NCI-H345 treated with DMSO at 0.1 percent for 48 hours (cell line): ENCODE measurements around the gene FRAS1.
"Not testable (repeated sequence)": the region's sequence is repeated elsewhere in the genome, so short reads cannot be mapped to it uniquely, and the experiment has no call there.

Source experiments
- DNase-seq: peaks from one replicate; lab custom pipeline; 2025; ENCODE audit not compliant: unreplicated experiment; lab: John Stamatoyannopoulos, UW

FRAS1 gene

DNA sequence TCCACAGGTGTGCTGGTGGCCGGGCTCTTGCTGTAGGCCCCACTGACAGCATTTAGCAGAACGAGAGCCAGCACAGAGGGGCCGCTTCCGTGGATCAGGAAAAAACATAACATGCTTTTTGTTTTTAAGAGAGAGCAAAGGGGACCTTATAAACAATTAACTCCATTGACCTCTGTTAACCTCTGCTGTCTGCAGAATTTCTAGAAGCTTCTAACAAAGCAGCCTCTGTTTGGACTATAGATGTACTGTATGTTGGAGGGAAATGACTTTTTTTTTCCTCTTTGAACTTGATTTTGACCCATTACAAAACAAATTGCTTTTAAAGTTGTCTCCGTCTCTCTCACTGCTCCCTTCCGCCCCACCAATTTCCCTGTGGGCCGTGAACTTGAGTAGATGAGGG, 210.7 kb downstream of the FRAS1 start:
- no peak for DNase-seq

DNA sequence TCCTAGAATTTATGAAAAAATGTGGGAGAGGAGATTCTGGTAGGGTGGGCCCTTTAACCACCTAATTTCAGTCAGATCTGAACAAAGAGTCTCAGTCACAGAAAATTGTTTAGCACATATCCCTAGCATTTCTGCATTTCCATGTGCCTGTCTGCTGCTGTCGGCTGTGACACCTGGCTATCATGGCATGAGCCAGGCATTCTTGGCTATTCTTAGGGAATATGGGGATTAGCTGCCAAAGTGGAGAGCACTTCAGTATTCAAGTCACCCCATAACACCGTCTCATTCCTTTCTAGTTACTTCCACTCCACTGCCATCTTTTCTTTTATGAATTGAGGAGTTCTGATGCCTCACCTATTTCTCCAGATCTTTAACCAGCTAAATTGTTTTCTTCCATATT, 211.5 kb downstream of the FRAS1 start:
- DNase-seq, result no peak

DNA sequence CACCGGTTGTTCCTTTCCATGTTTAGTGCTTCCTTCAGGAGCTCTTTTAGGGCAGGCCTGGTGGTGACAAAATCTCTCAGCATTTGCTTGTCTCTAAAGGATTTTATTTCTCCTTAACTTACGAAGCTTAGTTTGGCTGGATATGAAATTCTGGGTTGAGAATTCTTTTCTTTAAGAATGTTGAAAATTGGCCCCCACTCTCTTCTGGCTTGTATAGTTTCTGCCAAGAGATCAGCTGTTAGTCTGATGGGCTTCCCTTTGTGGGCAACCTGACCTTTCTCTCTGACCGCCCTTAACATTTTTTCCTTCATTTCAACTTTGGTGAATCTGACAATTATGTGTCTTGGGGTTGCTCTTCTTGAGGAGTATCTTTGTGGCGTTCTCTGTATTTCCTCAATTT, 218.3 kb downstream of the FRAS1 start:
- DNase-seq, result not testable (repeated sequence)

DNA sequence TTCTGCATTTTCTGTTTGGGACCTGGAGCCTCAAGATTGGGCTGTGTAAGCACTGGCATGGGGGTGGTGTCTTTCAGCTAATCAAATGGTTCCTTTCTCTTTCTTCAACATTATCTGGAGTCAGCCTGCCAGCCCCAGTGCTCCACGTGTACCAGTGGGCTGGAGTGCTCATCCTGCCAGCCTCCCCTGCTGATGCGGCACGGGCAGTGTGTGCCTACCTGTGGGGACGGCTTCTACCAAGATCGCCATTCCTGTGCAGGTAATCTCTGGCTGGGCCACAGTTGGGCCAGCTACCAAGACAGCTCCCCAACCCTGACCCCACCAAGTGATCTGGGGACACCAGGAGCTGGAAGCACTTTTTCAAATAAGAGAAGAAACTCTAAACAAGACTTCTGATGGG, 229.2 kb downstream of the FRAS1 start:
- no peak for DNase-seq

DNA sequence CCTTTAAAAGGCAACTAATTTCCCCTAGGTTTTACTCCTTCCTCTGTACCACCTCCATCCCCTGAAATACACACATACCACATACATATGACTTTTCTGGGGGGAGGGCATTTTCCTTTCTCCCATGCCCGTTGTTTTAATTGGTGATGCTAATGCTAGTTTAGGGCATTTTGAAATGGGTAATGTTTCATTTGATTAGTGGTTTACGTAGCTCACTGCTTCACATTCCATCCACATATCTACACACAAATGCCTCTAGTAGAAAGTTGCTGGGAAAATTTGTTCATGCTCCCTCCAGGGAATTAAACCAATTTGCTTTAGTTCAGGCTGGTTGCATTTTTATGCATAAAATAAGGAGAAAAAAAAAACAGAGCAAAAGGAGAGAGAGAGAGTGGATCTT, 231.2 kb downstream of the FRAS1 start:
- no peak for DNase-seq

DNA sequence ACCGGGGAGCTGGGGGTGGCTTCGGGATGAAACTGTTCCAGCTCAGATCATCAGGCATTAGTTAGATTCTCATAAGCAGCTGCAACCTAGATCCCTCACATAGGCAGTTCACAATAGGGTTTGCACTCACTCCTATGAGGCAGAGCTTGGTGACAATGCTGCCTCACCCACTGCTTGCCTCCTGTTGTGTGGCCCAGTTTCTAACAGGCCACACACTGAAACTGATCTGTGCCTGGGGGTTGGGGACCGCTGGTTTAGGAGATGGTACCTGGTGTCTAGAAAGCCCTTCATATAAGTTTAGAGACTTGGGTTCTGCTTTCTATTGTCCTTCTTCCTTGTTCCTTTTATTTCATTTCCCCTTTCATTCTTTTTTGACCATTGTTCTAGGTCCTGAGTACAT, 234.2 kb downstream of the FRAS1 start:
- DNase-seq, result no peak

DNA sequence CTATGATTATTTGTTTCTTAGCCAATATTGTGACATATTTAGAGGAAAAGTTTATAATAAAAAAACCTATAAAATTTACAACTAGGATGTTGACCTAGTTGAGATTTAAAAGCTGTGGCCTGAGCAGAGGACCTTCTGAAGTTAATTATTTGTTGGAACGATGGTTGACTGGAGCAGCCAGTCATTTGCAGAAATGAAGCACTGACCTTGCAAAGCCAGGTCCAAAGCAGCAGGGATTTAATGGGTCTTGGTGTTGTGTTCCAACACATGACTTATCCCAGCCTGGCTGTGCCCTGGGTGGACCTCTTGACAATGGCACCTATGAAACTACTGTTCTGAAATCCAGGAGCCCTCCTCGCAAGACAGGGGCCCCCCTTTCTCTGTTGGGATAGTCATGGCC, 235.2 kb downstream of the FRAS1 start:
- no peak for DNase-seq

DNA sequence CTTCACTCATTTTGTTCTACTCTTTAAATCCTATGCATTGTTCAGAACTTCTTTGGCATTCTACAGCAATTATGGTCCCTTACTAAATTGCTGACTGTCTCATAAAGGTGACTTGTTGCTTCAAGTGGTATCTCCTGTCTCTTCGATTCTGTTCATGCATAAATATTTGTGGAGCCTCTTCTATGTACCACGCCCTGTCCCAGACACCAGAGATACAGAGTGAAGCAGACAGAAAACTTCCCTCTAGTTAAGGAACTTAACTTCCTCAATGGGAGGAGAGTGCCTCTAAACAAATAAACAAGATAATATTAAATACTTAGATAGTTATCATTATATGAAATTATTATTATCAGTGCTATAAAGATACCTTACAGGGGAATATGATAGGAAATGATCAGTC, 235.7 kb downstream of the FRAS1 start:
- no peak for DNase-seq

DNA sequence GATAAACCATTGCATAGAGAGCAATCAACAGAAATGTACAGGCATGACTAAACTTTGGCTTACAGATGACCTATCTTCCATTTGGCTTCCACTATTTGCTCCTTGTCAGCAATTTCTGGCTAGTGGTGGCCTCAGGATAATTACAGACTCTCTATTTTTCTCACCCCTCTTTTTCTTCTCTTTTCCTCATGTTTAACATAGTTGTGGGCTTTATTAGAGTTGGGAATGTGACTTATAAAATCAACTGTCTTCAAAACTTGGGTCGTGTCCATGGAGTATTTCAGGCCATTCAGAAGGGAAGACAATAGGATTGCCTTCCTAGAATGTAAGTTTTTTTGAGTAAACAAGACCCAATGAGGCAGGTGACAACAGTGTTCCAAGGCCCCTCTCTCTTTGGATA, 236.2 kb downstream of the FRAS1 start:
- DNase-seq, result no peak

DNA sequence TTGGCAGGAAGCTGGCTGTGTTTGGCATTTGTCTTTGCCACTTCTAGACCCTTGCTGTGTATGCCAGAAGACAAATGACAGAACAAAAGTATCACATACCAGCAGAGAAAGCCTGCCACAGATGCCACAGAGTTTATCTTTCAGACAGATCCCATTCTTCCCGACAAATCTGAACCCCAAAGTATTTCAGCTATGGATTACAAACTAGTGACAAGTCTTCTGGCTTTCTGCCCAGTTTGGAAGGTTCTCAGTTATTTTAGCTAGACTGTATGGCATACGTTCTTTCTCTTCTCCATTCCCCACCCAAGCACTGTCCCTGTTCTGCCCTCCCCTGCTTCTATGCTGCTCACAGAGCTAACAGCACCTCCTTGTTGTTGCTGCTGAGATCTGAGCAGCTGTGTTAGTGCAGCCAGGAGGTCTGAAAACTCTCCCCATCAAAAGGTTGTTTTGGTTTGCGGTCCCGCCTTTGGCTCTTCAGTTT, 236.7 kb downstream of the FRAS1 start:
- no peak for DNase-seq

DNA sequence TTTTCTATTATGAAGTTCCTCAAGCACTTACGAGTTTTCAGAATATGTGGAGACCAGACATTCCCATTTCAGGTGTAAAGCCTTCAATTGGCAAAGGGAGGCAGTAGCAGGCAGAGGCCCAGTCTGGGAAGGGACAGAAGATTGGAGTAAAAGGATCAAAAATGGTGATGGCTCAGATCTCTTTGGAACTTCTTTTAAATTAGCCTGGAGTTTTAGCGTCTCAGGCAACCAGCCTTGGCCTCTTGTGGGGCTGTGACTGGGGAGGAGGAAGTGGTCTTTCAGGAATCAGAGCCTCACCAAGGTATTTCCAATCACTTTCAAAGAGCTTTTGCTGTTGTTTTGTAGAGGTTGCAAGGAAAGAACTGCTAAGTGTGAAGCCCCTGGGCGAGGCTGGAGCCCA, 239.1 kb downstream of the FRAS1 start:
- no peak for DNase-seq

DNA sequence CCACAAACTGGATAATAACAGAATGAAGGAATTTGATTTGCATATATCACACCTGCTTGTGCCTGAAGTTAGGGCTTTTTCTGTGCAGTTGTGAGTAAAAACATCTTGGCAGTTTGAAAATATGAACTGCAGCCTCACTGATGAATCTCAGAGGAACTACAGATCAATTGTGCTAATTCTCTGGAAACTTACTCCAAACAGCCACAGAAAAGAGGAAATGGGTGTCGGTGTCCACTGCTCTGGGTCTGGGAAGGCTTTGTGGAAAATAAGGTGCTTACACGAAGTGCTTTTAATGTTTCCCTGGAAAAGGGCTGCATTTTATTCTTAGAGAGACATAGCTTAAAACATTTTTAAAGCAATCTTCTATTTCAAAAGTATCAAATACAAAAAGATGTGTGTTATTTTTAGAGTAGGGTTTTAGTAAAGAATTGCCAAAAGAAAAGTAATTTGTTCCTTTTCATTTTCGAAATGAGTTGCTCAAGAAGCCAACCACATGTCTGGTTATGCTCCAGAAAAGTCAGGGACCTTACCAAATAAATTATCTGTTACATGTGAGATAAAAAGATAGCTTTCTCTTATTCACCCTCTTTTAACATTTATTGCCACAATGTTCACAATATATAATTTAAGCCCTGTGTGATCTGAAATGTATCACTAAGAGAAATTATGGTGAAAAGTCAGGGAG, 240.1 kb downstream of the FRAS1 start:
- DNase-seq, result no peak

DNA sequence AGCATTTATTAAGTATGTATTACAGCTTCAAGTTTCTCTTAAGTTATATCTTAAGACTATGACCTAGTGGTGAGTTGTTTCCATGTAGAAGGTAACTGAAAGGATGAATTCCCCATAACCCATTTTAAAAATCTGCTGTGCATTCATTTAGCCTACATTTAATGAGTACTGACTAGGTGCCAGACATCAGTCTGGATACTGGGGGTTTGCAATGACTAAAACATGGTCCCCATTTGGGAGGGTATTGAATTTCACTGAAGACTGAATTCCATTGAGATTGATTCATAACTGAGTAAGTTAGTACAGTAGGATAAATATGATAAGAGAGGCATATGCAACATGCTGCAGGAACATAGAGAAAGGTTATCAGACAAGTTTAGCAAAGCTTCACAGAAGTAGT, 241.5 kb downstream of the FRAS1 start:
- DNase-seq, result no peak

DNA sequence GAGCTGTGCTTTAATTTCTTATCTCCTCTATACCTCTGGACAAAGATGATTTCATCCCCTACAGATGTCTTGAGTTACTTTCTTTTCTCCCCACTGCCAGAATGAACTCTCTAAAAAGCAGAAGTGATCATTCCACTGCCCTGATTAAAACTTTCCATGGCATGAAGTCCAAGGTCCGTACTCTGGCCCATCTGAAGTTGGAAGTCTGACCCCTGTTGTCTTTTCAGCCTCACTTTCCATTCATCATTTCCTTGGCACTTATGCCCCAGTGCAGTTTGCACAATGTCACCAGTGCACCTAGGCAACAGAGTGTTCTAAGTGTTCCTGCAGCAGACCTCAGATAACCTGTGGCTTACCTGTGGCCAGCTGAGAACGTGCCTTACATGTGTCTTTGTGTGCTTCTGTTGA, 242.4 kb downstream of the FRAS1 start:
- no peak for DNase-seq

DNA sequence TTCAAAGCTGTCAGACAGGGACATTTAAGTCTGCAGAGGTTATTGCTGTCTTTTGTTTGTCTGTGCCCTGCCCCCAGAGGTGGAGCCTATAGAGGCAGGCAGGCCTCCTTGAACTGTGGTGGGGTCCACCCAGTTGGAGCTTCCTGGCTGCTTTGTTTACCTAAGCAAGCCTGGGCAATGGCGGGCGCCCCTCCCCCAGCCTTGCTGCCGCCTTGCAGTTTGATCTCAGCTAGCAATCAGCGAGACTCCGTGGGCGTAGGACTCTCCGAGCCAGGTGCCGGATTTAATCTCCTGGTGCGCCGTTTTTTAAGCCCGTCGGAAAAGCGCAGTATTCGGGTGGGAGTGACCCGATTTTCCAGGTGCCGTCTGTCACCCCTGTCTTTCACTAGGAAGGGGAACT, 250.1 kb downstream of the FRAS1 start:
- not testable (repeated sequence) for DNase-seq

DNA sequence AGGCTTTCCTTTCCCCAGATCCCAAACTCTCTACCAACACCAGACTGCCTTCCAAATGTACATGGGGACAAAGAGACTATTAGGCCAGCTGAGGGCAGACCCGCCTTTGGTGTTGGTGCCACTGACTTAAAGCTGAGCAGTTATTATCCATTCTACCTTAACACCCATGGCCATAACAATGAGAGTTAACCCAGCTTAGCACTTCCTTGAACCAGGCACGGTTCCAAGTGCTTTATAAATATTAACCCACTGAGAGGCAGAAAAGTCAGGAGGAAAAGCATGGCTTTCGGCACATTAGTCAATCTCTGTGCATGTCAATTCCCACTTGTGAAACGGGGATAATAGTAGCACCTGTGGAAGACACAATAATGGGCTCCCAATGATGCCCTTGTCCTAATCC, 251.4 kb downstream of the FRAS1 start:
- no peak for DNase-seq

DNA sequence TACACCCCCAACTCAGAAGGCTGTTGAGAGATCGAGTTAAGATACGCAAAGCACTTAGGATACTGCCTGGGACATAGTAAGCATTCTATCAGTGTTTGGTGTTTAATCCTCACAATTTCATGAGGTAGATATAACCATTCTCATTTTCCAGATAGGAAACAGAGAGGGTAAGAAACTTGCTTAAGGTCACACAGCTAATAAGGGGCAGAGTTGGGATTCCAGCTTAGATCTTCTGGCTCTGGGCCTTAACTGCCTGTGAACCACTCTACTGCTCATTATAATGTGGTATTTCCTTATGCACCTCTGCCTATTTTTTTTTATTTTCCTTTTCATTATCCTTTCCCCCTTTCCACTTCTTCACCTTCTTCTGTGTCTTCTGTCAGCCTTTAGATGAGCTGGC, 252.2 kb downstream of the FRAS1 start:
- no peak for DNase-seq

DNA sequence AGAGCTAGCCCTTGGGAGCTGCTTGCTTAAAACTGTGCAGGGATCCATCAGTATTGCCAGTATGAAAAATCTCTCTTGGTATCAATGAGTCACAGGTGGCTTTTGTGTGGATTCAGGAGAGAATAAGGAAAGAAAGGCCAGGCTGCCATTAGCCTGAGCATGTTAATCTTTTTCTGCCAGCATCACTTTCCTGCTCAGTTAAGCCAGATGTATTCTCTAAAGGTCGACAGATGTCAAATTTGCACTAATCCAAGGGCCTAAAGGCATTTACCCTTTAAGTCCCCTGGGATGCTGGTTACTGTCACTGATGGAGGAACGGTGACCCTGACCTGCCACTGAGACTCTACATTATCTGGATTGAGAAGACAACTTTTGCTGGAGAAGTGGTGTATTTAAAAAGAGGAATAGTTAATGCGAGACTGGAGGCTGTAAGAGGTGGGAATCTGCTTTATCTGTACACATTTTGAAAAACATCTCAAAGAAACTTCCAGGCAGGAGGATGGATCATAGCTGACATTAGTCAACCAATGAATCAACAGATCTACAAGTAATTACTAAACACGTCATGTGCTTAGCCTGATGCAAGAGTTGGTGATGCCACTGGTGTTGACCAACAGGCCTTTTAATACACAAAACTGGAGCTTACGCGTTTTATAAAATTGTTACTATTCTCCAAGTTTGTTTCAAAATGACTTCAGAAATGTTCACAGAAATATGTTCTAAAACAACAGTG, 253.1 kb downstream of the FRAS1 start:
- no peak for DNase-seq

DNA sequence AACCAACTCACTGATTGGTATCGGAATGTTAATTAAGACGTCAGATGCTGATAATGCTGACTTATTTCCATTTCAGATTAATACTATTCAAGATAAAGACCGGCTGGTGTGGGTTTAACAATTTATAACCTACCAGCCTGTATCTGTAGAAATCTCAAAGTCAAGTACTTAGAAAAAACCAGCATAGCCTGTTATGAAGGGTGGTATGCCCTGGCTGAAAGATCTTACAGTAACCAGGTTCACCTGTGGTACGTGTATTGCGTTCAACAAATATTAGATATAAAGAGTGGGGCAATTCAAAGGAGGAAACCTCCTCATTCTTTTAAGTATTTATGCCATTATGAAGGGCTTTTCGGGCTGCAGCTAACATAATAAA, 253.6 kb downstream of the FRAS1 start:
- no peak for DNase-seq

DNA sequence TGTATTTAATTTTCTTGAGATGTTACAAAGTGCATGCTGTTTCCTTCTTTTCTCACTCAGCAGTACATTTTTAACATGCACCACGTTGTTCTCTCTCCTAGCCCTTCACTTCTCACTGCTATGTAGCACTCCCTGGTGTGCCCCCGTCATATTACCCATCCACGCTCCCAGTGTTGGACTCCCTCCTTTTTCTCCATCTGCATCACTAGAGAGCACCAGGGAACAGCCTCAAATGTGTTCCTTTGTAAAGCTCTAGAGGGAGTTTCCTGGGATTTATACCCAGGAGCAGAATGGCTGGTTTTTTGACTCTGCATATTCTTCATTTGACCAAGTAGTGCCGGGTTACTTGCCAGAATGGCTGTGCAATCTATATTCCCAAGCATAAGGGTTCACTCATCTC, 254.2 kb downstream of the FRAS1 start:
- no peak for DNase-seq

DNA sequence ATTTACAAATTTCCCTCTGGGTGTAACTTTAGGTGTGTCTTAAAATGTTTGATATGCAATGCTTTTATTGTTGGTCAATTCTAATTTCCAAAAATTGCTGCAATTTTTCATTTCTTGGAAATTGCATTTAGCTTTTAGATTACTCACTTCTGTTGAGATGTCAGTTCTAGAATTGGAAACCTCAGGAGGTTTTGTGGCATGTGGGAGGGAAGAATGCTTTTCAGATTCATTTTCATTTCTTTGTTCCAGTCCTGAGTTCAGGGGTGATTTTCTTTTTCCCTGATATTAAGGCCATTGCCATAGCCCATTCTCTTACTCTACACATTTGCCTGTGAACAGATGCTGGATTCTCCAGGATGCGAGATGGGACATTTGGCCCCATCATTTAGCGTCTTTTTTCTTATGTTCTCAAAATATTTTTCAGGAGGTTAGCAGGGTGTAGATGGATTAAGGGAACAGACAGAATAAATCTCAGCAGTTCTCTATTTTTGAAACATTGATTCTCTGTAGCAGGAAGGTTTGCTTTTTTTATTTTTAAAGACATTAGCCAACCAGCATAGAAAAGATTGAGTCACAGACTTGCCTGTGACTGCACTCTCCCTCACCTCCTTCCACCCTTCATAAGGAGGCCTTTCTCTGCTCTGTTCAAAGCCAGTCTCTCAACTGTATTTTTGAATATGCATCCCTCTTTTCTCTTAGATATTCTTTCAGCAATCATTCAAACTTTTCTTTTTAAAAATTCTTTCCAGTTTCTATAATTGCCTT, 256.0 kb downstream of the FRAS1 start:
- no peak for DNase-seq

DNA sequence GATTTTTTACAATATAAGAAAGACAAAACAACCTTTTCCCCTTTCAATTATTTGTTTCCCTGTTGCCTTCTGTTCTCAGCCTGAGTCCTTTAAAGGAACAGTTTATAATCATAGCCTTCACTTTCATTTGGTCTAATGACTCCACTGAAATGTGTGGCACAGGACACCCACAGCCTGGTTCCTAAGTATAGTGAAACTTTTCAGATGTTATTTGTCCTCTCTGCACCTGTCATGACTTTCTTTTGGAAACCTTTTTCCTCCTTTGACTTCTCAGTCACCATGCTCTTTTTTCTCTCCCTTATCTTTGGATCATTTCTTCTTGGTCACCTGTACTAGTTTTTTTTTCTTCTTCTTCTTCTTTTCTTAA, 256.6 kb downstream of the FRAS1 start:
- no peak for DNase-seq
